Stimulated activated CD8-positive, alpha-beta memory T cell treated with anti-CD3 and anti-CD28 coated beads, Interleukin-12 subunit alpha, Interleukin-12 subunit beta, amount 100 ng/mL, for 1 hour (primary cell): Measurements from ENCODE around the gene WFIKKN1.
A peak's percentile ranks its signal among the peaks of the same experiment; 100 is the strongest.

Experiments used
- DNase-seq: peaks from one replicate; pipeline ENCODE4 v3.0.0-alpha.2; 2020; ENCODE audit warnings: low read depth

The WFIKKN1 gene

GRCh38 chr16:674214-674881 is 43.6 kb downstream of the WFIKKN1 start:
- DNase-seq, result no peak

- DNase-seq, result no peak
Measured at GRCh38 chr16:674968-675883, 44.4 kb downstream of the WFIKKN1 start, which contains the start of gene RHBDL1. Gene RHBDL1 (plus strand): TSS chr16:675671. CDS start chr16:675791, 120 bp downstream.

GRCh38 chr16:675884-676564 is 45.2 kb downstream of the WFIKKN1 start:
- no peak for DNase-seq

GRCh38 chr16:676565-676902 is 45.7 kb downstream of the WFIKKN1 start:
- DNase-seq, result no peak

- no peak for DNase-seq
Measured at GRCh38 chr16:676913-677312, 46.1 kb downstream of the WFIKKN1 start.

- DNase-seq, result no peak
Measured at GRCh38 chr16:677316-678190, 46.8 kb downstream of the WFIKKN1 start.

GRCh38 chr16:678209-678857 is 47.5 kb downstream of the WFIKKN1 start:
- DNase-seq, result no peak

GRCh38 chr16:678858-679813 is 48.4 kb downstream of the WFIKKN1 start:
- DNase-seq, result no peak

GRCh38 chr16:679814-680624 is 49.2 kb downstream of the WFIKKN1 start, which contains the start of gene STUB1:
Gene STUB1 (plus strand): TSS chr16:680410. CDS start chr16:680526, 116 bp downstream.
- DNase-seq, result peak; percentile 77

GRCh38 chr16:680625-680945 is 49.8 kb downstream of the WFIKKN1 start:
- DNase-seq, result no peak

GRCh38 chr16:680967-681745 is 50.4 kb downstream of the WFIKKN1 start:
- DNase-seq, result no peak

- DNase-seq, result no peak
Measured at GRCh38 chr16:681746-682427, 51.1 kb downstream of the WFIKKN1 start.

- DNase-seq, result no peak
Measured at GRCh38 chr16:682493-683395, 52.0 kb downstream of the WFIKKN1 start.

GRCh38 chr16:683396-684070 is 52.7 kb downstream of the WFIKKN1 start:
- no peak for DNase-seq
